Amniotic stem cell (primary cell): ENCODE measurements around the gene UGT2B17.
"Not testable (repeated sequence)": the region's sequence is repeated elsewhere in the genome, so short reads cannot be mapped to it uniquely, and the experiment has no call there.

Experiments
- DNase-seq: peaks from one replicate; lab custom pipeline; 2025; lab: John Stamatoyannopoulos, UW

Gene UGT2B17

DNA sequence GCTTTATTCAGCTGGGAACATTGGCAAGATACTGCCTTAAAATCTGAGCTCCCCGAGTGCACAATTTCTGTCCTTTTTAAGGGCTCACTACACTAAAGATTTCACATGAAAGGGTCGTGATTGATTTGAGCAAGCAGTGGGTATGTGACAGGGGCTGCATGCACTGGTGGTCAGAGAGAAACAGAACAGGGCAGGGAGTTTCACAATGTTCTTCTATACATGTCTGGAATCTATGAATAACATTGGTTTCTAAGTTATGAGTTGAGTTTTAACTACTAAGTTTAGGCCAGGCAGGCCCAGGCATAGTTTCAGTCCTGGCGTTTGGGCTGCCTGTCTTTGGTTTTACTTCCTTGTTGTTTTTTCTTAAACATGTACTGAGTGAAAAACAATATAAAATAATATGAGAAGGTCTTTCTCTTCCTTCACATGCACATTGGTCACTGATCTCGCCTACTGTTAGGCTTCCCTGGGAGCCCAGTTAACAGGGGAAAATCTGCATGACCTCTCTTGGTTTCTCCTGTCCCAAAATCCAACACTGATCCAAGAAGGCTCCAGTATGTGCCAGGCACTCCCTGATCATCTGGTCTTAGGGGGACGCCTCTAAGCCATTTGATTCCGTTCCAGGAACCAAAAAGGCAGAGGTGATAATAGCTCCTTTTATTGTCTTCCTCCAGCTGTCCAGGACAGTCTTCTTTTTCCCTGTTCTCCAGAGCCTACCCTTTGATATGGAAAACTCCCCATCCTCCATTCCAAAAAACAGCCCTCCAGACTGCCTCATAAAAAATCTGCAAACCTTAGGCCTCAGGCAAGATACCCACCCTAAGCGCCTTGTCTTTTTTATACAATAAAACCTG lies at the start of gene UGT2B17:
UGT2B17 (minus strand) TSS at position 51 of the 854 bp plus-strand sequence. CDS start 7,838 bp downstream, outside the sequence.
- no peak for DNase-seq

DNA sequence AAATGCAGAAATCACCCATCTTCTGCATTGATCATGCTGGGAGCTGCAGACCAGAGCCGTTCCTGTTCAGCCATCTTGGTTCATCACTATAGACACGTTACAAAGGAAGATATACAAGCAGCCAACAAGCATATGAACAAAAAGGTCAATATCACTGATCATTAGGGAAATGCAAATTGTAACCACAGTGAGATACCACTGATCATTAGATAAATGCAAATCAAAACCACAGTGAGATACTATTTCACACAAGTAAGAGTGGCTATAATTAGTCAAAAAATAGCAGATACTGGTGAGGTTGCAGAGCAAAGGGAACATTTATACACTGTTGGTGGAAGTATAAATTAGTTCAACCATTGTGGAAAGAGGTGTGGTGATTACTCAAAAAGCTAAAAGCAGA lies 46.6 kb upstream of the UGT2B17 start:
- not testable (repeated sequence) for DNase-seq

DNA sequence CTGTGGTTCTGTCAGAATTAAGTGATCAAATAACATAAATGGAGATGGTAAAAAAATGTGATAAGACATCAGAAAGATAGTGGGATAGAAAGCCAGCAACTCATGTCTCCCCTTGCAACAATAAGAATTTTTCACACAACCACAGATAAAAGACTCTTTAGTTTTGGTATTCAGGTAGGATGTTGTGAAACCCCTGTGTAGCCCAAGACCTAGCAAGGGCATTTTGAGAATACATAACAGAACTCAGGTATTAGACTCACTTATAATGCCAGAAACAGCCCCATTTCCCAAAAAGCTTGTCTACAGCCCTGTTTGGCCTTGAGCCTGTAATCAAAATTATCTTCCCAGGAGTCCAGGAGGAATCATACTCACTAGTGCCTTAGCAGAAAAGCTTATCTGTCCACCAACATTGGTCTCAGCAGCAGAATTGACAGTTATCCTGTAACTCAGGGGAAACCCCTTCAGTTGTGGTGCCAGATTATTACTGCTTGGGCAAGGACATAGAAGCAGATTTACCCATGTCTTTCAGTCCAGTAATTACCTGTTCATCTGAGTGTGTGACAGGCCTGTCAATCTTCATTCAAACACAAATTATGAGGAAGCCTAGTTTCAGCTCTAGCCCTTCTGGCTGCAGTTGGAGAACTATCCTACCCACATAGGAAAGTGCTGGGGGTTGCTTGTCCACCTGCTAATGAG lies 41.0 kb upstream of the UGT2B17 start:
- DNase-seq = no peak

DNA sequence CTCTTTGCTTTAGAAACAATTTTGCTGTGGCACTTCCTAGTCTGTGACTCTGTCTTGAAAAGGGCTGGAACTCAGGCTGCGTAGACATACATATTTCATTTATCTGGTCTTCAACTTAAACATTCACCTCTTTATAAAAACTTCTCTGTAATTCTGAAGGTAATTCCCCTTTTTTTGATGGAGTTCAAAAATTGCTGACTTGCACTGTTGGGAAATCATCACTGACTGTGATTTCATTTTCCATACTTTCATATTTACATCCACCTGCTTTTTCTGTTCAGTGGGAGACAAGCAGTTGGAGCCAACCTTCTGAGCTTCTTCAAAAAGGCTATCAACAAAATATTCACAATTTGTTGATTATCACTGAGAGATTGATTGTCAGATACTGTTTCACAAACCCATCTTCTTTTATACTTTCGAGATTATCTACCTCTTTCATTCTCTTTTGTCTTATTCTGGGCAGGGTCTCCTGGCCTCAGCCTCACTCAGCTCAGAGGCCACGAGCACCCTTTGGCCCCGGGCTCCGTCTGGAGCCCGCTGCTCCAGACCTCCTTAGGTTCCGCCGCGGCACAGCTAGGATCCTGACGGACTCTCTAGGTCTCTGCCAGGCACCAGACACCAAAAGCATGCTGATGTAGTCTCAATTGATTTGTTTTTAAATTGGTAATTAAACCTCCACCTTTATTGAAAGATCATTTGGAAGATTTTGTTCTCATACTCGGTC lies 39.7 kb upstream of the UGT2B17 start:
- no peak for DNase-seq

DNA sequence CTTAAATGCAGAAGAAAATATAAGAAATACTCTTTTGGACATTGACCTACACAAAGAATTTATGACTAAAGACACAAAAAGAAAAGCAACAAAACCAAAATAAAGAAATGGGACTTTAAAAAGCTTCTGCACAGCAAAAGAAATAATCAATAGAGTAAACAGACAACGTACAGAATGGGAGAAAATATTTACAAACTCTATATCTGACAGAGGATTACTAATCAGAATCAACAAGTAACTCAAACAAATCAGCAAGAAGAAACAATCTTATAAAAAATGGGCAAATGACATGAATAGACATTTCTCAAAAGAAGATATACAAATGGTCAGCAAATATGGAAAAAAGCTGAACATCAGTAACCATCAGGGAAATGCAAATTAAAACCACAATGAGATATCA lies 37.6 kb upstream of the UGT2B17 start:
- no peak for DNase-seq

DNA sequence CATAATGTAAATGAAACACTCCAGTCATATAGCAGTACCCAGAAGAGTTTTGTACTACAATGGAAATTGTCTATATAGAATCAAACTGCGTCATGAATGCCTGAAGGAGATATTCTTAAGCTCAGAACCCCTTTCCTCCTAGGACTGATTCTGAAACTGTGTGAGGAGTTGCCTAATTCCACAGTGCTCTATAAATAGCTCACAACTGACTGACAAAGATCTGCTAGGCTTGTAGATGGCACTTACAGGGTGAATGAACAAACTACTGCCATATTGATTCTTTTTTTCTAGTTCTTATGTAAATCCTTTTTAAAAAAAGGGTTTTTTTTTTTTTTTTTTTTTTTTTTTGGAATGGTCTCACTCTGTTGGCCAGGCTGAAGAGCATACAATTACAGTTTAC lies 30.1 kb upstream of the UGT2B17 start:
- no peak for DNase-seq

DNA sequence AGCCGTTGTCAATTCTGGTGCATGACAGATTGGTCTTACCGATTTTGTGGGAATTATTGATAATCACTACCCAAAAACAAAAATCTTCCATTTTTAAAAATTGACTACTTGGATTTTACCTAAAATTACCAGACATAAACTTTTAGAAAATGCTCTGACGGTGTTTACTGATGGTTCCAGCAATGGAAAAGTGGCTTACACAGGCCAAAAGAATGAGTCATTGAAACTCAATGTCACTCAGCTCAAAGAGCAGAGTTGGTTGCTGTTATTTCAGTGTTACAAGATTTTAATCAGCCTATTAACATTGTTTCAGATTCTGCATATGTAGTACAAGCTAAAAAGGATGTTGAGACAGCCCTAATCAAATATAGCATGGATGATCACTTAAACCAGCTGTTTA lies 23.0 kb upstream of the UGT2B17 start:
- no peak for DNase-seq

DNA sequence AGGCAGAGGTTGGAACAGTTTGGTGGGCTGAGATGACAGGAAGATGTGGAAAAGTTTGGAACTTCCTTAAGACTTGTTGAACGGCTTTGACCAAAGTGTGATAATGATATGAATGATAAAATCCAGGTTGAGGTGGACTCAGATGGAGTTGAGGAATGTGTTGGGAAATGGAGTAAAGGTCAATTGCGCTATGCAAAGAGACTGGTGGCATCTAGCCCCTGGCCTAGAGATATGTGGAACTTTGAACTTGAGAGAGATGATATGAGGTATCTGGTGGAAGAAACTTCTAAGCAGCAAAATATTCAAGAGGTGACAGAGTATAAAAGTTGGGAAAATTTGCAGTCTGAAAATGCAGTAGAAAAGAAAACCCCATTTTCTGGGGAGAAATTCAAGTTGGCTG lies 21.4 kb upstream of the UGT2B17 start:
- no peak for DNase-seq

DNA sequence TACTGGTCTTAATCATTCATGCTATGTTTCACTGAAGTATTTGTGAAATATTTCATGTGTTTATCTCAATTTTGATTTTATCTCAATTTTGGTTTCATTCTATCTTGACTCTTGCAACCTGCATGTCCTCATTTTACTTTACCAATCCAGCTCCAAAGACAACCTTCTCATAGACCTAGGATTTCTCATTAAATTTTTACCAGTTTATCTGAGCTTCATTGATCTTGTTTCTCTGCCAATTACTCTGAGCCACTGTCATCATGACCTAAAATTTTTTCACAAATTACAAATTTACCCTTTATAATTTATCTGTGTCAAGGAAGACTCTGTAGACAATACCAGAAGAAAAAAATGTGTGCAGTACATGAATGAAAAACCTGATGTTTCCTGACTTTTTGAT lies 18.6 kb upstream of the UGT2B17 start:
- no peak for DNase-seq

DNA sequence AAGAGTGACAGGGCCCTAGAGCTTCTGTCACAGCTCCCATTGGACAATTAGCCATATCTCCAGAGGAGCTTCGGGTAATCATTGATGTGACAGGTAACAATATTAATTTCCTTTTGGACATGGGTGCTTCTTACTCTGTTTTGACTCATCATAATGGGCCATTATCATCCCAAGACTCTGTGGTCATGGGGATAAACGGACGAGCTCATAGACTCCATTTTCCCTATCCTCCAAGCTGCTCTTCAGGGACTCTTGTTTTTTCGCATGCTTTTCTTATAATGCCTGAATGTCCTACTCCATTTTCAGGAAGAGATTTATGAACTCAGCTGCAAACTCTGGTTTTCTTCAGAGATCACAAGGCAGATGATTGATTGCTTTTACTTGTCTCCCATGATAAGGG lies 17.0 kb upstream of the UGT2B17 start:
- DNase-seq = no peak

DNA sequence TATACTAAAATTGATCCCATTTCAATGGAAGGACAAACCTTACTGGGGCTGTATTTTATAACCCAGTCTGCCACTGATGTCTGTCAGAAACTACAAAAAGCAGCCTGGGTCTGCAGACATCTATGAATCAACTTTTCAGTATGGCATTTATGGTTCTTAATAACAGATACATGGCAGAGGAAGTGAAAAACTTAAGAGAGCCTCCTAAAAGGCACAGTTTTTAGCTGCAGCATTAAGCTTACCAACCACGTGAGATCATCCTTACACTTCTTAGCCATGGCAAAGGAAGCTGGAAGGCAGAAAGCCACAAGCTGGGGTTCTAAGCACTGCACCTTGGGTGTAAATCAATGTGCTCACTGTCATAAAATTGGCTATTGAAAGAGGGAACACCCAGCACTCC lies 16.6 kb upstream of the UGT2B17 start:
- DNase-seq = no peak

DNA sequence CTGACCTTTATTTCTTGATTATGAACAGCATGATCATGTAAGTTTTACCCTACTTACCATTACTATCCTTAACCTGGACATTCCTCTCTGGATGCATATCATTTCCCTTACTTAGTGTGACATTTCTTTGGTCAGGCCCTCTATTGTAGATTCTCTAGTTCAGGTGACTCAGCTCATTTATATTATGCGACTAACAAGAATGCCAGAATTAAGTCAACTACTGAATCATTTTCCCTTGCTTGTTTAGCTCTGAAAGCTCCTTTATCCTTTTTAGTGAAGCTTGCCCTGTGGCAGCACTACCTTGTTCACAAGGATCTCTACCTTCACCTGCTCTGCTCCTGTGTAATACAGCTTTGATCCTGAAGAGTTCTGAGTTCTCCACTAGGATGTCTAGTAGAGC lies 15.1 kb upstream of the UGT2B17 start:
- no peak for DNase-seq

DNA sequence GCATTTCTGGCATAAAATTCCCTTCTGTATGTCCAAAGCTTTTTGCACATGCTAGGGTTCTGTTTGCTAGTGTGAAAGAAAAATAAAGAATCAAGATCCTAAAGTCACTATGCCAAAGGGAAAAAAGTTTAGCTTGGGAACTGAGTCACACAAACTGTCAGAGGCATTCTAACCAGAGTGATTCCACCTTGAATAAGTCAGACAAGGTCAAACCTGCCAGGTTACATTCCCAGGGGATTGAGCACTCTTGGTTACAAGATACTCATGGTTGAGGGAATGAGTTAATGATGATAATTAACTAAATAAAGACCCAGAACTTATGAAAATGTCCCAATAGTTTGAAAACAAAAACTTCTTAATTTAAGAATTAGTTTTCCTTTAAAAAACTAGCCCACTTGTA lies 13.7 kb upstream of the UGT2B17 start:
- no peak for DNase-seq

DNA sequence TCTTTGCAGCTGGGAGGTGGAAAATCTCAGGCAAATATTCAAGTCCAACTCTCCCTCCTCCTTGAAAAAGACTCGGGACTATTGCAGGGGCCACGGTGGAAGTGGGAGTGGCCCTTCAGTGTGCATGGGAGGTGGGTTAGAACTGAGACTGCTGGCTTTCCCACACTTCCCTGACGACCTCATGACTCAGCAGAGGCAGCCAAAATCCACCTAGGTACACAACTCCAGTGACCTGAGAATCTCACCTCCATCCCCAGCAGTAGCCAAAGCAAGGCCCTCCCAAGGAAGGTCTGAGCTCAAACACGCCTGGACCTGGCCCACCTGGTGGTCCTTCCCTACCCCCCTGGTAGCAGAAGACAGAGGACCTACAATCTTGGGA lies 6.2 kb upstream of the UGT2B17 start:
- no peak for DNase-seq

DNA sequence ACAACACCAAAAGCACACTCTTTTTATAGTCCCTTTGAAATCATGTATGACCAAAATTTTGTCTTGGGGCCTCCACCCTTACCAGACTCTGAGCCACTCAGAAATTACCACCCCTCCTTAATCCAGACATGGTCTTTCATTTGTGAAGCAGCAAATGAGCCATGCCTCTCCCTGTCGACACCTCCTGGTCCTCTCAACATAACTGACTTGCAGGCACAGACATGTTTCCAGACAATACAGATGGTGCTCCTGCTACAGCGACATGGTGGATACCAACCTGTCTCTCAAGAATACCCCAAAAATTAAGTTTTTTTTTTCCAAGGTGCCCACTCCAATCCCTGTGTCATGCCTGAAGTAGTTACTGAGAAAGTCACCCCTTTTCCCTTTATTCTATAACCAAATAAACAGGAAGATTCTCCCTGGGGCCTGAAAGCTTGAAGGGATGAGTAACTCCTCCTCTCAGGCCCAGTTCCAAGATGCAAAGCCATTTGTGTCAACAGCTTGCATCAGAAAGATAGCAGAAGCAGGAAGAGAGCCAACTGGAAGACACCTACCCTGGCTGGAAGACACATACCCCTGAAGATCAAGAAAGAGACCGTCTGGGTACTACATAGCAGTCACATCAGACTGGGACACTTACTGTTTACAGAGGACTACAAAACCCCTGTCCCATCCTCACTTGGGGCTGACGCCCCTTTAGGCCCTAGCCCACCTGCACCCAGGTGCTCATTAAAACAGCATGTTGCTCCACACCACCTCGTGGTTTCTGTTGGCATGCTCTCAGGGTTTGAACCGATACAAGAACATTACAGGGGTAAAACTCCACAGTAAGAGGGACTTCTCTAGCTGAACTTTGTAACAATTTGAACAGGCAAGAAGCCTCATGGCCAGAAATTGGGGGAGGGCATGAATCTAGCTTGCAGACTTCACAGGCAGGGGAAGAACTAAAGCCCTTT lies 5.5 kb upstream of the UGT2B17 start:
- DNase-seq = no peak

DNA sequence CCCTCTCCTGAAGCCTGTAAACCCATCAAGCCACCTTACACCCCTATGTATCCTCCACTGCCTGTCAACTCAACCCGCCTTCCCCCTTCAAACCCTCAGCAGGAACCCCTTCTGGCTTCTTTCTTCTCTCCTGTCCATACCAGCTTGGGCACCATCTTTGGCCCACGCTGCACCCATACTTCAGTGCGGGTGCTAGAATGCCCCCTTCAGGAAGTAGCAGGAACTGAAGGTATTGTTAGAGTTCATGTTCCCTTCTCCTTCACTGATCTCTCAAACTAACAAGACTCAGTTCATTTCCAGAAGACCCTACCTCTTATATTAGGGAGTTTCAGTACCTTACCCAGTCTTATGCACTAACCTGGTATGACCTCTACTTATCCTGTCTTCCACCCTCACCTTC lies 1.5 kb upstream of the UGT2B17 start:
- DNase-seq = no peak

DNA sequence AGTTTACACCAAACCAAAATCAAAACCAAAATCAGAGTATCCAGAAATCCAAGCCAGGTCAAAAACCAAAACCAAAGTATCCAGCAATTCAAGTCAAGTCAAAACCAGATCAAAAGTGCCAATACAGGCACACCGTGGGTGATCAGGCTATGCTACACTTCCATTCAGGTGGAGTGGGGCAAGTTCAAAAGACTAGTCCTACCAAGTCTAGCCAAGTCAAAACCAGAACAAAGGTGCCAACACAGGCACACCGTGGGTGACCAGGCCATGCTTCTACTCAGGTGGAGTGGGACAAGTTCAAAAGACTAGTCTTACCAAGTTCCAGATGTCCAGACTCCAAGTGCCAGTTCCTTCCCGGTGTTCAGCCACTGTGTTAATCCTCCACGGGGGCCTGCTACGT lies 486 bp downstream of the UGT2B17 start:
- not testable (repeated sequence) for DNase-seq

DNA sequence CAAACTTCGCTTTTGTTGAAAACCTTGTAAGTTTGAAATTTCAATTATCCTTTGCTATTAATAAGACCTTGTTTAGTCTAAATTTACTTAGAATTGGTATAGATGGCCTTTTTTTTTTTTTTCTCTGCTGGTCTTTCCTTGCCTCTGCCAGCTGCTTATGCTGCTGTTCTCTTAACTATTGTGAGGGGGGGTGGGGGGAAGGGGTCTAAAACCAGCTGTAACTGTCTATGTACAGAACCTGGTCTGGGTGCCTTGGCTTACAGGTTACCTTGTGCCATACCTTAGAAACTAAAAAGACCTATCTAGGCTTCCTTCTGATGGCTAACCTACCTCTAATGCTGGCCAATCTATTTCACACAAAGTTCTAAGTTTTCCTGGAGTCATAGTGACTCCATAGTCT lies 1.0 kb downstream of the UGT2B17 start:
- no peak for DNase-seq

DNA sequence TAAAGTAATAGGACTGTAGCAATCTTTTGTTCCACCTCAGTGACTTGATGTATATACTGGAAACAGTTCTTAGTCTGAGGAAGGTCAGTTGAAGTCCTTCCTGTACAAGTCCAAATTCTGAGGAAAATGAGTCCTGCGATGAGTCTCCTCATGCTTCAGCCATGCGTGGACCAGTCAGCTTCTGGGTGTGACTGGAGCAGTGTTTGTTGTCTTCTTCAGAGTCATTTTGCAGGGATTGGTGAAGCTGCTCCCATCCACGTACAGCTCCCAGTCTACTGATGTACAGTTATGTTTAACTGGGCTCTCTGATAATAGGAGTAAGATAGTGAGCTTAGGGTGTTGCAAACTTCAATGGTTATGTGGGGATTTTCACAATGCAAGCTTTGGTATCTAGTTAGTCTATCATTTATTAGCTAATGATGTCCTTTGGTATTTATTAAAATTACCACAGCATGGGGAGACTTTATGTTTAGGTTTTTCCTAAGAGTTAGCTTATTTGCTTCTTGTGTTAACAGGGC lies 3.4 kb downstream of the UGT2B17 start:
- no peak for DNase-seq

DNA sequence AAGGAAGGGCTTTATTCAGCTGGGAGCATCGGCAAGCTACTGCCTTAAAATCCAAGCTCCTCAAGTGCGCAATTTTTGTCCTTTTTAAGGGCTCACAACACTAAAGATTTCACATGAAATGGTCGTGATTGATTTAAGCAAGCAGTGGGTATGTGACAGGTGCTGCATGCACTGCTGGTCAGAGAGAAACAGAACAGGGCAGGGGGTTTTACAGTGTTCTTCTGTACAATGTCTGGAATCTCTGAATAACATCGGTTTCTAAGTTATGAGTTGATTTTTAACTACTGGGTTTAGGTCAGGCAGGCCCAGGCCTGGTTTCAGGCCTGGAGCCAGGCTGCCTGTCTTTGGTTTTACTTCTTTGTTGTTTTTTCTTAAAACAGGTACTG lies 6.0 kb downstream of the UGT2B17 start:
- DNase-seq = no peak

DNA sequence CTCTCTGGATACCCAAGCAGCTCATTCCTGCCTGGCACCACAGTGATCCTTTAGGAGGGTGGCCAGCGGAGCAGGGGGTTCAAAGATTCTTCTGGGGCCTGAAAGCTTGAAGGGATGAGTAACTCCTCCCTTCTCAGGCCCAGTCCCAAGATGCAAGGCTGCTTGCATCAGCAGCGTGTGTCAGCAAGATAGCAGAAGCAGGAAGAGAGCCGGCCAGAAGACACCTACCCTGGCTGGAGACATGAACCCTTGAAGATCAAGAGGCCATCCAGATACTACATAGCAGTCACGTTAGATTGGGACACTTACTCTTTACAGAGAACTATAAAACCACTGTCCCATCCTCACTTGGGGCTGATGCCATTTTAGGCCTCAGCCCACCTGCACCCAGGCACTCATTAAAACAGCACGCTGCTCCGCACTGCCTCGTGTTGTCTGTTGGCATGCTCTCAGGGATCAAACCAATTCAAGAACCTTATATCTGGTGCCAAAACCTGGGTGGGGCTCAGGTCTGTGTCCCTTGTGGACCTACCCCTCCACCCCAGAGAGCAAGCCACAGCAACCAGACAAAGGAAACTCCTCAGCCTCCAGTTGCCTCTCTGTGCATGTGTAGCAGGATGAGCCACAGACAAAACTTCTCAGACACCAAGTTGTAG lies 6.5 kb downstream of the UGT2B17 start:
- DNase-seq = no peak
